Stimulated activated CD4-positive, alpha-beta T cell treated with anti-CD3 and anti-CD28 coated beads, Interleukin-12 subunit alpha, Interleukin-12 subunit beta, amount 100 ng/mL, for 4 hours (primary cell): ENCODE measurements around the gene EVA1C.
"Not testable (repeated sequence)": the region's sequence is repeated elsewhere in the genome, so short reads cannot be mapped to it uniquely, and the experiment has no call there.

ENCODE experiments used
- DNase-seq: peaks from one replicate; pipeline ENCODE4 v3.0.0-alpha.2; 2020

EVA1C gene

GRCh38 chr21:32412162-32413014 is at the start of gene EVA1C:
Gene EVA1C (plus strand): TSS chr21:32412706. CDS start chr21:32412854, 148 bp downstream.
- DNase-seq = peak; percentile 73

- no peak for DNase-seq
Observed at GRCh38 chr21:32364387-32364786, 48.1 kb upstream of the EVA1C start.

- no peak for DNase-seq
Observed at GRCh38 chr21:32364796-32365195, 47.7 kb upstream of the EVA1C start.

DNA sequence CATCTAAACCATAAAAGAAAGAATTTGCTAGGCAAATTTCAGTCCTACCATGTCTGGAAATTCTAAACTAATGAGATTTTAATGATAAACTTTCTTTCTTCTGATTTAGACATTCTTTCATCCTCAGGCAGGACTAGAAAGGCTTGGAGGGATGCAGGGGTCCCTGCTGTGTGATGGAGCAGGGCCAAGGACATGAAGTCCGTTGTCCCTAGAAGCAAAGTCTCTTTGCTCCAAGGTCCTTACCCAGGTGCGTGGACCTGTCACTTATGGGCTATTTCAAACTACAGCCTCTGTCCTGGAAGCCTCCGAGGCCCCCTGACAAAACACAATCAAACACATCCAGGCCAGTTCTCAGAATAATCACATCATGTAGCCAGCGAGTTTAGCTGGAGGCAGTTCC is 46.3 kb upstream of the EVA1C start:
- no peak for DNase-seq

GRCh38 chr21:32367158-32367557 is 45.3 kb upstream of the EVA1C start:
- DNase-seq = no peak

DNA sequence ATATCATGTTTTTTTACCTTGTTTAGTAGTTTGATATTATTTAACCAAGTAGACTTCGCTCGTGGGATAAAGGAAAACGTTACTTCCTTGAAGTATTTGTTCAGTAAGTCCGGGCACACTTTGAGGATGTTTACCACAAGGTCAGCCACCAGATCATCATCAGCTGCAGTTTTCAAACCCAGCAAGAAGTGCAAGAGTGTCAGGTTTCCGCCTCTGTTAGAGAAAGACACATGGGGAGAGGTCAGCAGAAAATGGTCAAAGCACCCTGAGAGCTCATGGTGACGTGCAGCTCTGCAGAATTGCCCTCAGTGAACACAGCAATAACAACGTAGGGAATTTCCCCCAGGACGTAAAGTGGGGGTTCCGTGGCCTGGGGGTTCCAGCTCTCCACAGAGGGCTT is 44.1 kb upstream of the EVA1C start:
- no peak for DNase-seq

GRCh38 chr21:32368961-32369360 is 43.5 kb upstream of the EVA1C start:
- not testable (repeated sequence) for DNase-seq

DNA sequence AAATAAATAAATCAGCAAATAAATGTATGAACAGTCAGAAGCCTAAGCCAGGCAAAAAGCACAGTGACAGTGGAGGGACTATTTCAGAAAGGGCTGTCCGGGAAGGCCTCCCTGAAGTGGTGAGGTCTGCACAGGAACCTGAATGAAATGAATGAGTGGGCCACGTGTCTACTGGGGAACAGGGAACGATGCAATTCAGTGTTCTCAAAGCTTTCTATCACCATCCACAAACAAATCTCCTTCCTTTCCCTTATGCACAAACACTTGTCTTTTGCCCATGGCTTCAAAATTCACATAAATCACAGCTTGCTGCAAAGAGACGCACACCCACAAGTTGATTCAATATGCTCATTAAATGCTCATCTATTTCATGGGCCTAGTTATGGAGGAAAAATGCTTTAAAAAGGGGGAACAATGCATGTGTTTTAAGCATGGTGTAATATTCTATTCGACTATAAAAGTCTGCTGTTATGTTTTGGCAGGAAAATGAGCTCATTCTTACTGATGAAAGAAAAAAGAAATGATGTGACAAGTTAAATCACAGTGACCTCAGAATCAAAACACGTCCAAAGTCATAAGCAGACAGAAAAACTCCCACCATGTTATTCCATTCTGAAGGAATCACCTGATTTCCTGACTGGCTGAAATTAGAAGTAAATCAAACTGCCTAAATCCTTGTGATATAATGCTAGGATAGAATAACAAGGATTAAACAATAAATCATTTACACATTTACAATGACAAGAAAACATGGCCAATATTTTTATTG is 41.3 kb upstream of the EVA1C start:
- DNase-seq = no peak

DNA sequence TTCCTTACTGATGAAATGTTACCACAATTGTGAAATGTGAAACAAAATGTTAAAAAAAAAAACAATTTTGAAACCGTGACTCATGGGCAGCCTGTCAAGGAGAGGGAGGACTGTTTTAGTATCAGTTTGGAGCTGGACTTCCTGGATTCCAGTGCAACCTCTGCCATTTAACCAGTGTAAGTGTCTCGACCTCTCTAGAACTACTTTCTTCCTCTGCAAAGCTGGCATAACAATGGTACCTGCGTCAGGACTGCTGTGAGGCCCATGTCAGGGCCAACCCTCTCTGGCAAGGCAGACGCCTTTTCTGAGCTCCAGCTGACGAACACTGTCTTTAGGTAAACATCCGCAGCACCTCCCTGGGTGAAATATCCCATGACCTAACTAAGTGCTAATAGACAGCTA is 40.6 kb upstream of the EVA1C start:
- DNase-seq = no peak

- no peak for DNase-seq
Observed at GRCh38 chr21:32372755-32373154, 39.8 kb upstream of the EVA1C start.

GRCh38 chr21:32377506-32377905 is 35.0 kb upstream of the EVA1C start:
- DNase-seq = no peak

DNA sequence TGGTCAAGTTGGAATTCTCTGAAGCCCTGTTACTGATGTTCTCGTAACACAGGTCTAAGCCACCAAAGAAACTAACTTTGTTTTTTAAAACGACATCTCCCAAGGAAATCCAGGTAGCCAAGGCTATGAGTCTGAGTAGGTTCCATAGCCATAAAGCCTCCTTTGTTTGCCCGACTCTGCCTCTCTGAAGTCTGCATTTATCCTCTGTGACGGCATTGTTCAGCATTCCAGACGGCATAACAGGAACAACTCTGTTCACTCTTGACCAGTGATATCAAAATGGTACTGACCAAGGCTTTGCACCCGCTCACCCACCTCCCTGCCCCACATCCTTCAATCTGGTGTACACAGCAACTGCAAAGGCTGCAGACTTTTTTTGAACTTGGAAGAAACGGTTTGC is 34.5 kb upstream of the EVA1C start:
- no peak for DNase-seq

- DNase-seq = no peak
Observed at GRCh38 chr21:32378956-32379355, 33.5 kb upstream of the EVA1C start.

DNA sequence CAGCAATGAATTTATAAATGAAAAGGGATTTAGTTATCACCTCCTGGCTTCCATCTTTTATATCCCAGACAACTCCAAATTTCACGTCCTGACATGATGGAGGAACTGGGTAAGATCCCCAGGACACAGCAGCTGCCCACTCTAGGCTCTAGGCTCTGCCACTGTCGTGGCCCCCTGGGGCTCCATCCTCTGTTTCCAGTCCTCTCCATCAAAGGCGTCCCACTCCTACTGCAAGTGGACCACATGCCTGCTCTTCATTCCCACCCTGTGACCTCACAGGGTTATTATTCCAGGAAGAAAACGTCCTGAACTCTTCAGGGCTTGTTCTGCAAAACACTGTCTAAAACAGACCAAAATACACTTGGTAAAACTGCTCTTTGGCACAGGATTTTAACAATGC is 31.6 kb upstream of the EVA1C start:
- no peak for DNase-seq

DNA sequence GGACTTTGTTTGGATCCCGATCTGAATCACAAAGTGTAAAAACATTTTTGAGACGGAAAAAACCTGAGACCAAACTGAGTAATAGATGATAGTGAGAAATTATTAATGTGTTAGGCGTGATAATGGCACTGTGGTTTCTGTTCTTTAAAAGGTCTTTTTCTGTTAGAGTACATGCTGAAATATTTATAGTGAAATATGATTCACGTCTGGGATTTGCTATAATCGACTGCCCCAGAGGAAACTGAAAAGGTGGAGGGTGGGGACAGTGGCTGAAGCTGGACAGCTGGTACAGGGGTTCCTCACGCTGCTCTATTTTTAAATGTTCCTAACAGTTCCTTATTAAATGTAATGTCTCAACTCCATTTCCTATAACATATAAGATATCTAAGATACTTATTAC is 30.9 kb upstream of the EVA1C start:
- no peak for DNase-seq

DNA sequence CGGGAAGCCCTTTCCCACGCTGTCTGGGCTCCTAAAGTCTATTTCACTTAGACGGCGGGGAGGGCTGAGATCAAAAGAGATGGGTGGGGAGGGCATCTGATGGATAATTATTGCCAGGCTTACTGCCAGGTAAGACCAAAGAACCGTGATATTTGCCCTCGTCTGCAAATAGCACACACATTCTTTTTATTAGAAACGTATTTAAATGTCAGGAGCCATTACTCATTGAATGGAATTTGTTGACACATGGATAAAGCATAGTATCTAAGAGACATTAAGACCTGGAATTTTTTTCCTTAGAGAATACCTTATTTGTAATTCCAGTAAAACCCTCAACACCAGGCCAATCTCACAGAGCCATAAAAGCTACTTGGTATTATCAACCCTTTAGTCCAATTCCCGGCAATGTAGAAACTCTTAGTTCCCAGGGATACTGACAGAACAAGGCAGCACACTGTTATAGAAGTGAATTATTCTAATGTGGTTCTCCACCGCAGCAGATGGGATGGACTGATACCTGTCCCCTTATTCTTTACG is 30.3 kb upstream of the EVA1C start:
- no peak for DNase-seq

GRCh38 chr21:32383812-32384211 is 28.7 kb upstream of the EVA1C start:
- no peak for DNase-seq

DNA sequence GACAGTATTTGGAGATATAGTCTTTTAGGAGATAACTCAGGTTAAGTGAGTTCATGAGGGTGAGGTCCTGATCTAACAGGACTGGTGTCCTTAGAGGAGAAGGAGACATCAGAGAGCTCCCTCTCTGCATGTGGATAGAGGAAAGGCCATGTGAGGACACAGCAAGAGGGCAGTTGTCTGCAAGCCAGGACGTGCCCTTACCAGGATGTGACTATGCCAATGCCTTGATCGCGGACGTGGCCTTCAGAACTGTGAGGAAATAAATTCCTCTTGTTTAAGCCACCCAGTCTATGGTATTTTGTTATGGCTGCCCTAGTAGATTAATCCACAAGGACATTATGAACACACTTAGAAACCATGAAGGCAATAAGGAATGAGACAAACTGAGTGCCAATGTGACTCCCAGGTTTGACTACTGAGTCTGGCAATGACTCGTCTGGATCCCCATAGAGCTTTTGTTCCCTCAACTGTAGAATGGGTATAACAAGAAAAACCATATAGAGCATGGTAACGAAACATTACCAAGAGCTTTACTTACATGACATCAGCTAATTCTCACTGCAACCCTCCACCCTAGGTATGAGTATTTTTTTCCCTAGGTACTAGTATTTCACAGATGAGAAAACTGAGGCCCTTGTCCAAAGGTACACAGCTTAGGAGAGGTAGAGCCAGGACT is 26.2 kb upstream of the EVA1C start:
- no peak for DNase-seq

GRCh38 chr21:32387151-32387550 is 25.4 kb upstream of the EVA1C start:
- DNase-seq = no peak

DNA sequence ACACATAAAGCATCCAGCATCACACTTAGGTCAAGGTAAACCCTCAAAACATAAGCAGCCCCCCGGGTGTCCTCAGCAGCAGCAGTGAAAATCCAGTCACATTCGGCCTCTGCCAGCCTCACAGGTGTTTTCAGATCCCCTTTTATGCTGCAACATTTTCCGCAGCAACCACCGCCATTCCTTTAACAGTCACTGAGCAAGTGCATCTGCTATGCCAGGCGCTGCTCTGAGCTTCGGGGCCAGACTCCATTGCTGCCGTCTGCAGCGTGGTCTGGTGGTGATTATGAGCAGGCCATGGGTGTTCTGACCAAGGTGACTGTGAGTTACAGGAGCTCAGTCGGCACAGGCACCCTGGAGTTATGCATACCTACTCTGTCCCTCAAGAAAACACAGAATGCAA is 24.2 kb upstream of the EVA1C start:
- DNase-seq = no peak

GRCh38 chr21:32389337-32390015 is 23.0 kb upstream of the EVA1C start:
- no peak for DNase-seq

GRCh38 chr21:32390537-32391224 is 21.8 kb upstream of the EVA1C start:
- DNase-seq = not testable (repeated sequence)
